GM23338 (cell line): ENCODE measurements around the gene MYO3B. TPM values are rescaled to one million over a fixed set of nuclear protein-coding genes. Genes with fewer than 3 reads are reported as not detected.

Experiments used
- ATAC-seq: fragments of 200-7000 bp; cut with Tn5 transposase; 3 replicates; pipeline ENCODE4 v1.9.1; 2020
- DNase-seq: peaks from one replicate; pipeline ENCODE4 v3.0.0-alpha.2; 2015; ENCODE audit warnings: low spot score
- H2AFZ ChIP-seq: fragments of 200-600 bp; sonication (generic); 2 replicates; pipeline ENCODE4 v1.8.0; 2016; ENCODE audit warnings: antibody characterized with exemption, mild to moderate bottlenecking, moderate library complexity
- H3F3A ChIP-seq: fragments of 200-600 bp; sonication (generic); replicated peaks from 2 replicates; pipeline ENCODE4 v1.8.0; 2017; ENCODE audit warnings: antibody characterized with exemption, mixed run types, low read depth
- H3K27ac ChIP-seq: fragments of 200-600 bp; sonication (generic); 2 replicates; pipeline ENCODE4 v1.6.1; 2016; ENCODE audit warnings: low read depth
- H3K27me3 ChIP-seq: fragments of 200-600 bp; sonication (generic); 2 replicates; pipeline ENCODE4 v1.8.0; 2016; ENCODE audit warnings: mild to moderate bottlenecking, mixed run types, moderate library complexity; ENCODE audit not compliant: insufficient read depth
- H3K36me3 ChIP-seq: fragments of 200-600 bp; sonication (generic); 2 replicates; pipeline ENCODE4 v1.8.0; 2016; ENCODE audit warnings: mild to moderate bottlenecking; ENCODE audit not compliant: insufficient read depth
- H3K4me1 ChIP-seq: fragments of 200-600 bp; sonication (generic); 2 replicates; pipeline ENCODE4 v1.8.0; 2016; ENCODE audit warnings: mild to moderate bottlenecking, moderate library complexity; ENCODE audit not compliant: insufficient read depth
- H3K4me2 ChIP-seq: fragments of 200-600 bp; sonication (generic); 2 replicates; pipeline ENCODE4 v1.7.1; 2017; ENCODE audit warnings: mixed run types
- H3K4me3 ChIP-seq: fragments of 200-600 bp; sonication (generic); 2 replicates; pipeline ENCODE4 v1.6.1; 2016; ENCODE audit warnings: mixed run types
- H3K79me2 ChIP-seq: fragments of 200-600 bp; sonication (generic); replicated peaks from 2 replicates; pipeline ENCODE4 v1.8.0; 2017; ENCODE audit warnings: mild to moderate bottlenecking; ENCODE audit not compliant: insufficient read depth
- H3K9me2 ChIP-seq: fragments of 200-600 bp; sonication (generic); 2 replicates; pipeline ENCODE4 v1.8.0; 2017; ENCODE audit not compliant: insufficient read depth
- H4K20me1 ChIP-seq: fragments of 200-600 bp; sonication (generic); replicated peaks from 2 replicates; pipeline ENCODE4 v1.8.0; 2017; ENCODE audit warnings: mild to moderate bottlenecking; ENCODE audit not compliant: insufficient read depth
- H3K27ac Mint-ChIP-seq: 2 replicates; pipeline ENCODE4 v1.8.0; 2020; ENCODE audit warnings: inconsistent platforms, mild to moderate bottlenecking, moderate library complexity, mixed read lengths
- H3K27me3 Mint-ChIP-seq: 3 replicates; pipeline ENCODE4 v1.8.0; 2022; ENCODE audit warnings: low read depth, mild to moderate bottlenecking, moderate library complexity, mixed read lengths, inconsistent platforms; ENCODE audit not compliant: insufficient read depth, poor library complexity
- H3K36me3 Mint-ChIP-seq: 3 replicates; pipeline ENCODE4 v1.8.0; 2021; ENCODE audit warnings: low read depth, mild to moderate bottlenecking, inconsistent platforms, moderate library complexity, mixed read lengths
- H3K4me1 Mint-ChIP-seq: 3 replicates; pipeline ENCODE4 v1.8.0; 2020; ENCODE audit warnings: mild to moderate bottlenecking, inconsistent platforms, mixed read lengths
- H3K4me3 Mint-ChIP-seq: 3 replicates; pipeline ENCODE4 v1.8.0; 2021; ENCODE audit warnings: moderate library complexity, mild to moderate bottlenecking, inconsistent platforms, mixed read lengths
- H3K9me3 Mint-ChIP-seq: 3 replicates; pipeline ENCODE4 v1.8.0; 2020; ENCODE audit warnings: moderate library complexity, mild to moderate bottlenecking, inconsistent platforms, mixed read lengths
- CTCF ChIP-seq, 2 experiments: fragments of 200-600 bp in 1 of 2; sonication (generic) in 1 of 2; conservative IDR thresholded peaks; 2 replicates each; pipeline versions ENCODE4 v1.5.1 to v1.6.1; 2016 to 2017; ENCODE audit warnings: antibody characterized with exemption in 2 of 2, low read depth in 2 of 2, mild to moderate bottlenecking in 2 of 2, moderate library complexity in 1 of 2
- EZH2 ChIP-seq: fragments of 200-600 bp; sonication (generic); IDR thresholded peaks from one replicate; pipeline ENCODE4 v1.8.0; 2017; ENCODE audit warnings: antibody characterized with exemption, mild to moderate bottlenecking, low read depth; ENCODE audit not compliant: unreplicated experiment
- EZH2phosphoT487 ChIP-seq: fragments of 200-600 bp; sonication (generic); IDR thresholded peaks from one replicate; pipeline ENCODE4 v1.8.1; 2018; ENCODE audit warnings: antibody characterized with exemption; ENCODE audit not compliant: unreplicated experiment
- JUNB ChIP-seq: IDR thresholded peaks from one replicate; pipeline ENCODE4 v1.6.1; 2016; ENCODE audit warnings: antibody characterized with exemption; ENCODE audit not compliant: unreplicated experiment
- NANOG ChIP-seq: IDR thresholded peaks from 2 replicates; pipeline ENCODE4 v1.6.1; 2016; ENCODE audit warnings: antibody characterized with exemption, borderline replicate concordance
- POLR2AphosphoS5 ChIP-seq: IDR thresholded peaks from 2 replicates; pipeline ENCODE4 v1.6.1; 2016; ENCODE audit warnings: antibody characterized with exemption, low read depth
- REST ChIP-seq: IDR thresholded peaks from one replicate; pipeline ENCODE4 v1.6.1; 2018; ENCODE audit warnings: antibody characterized with exemption; ENCODE audit not compliant: unreplicated experiment
- ZNF114 ChIP-seq: fragments of 250-450 bp; sonication (Bioruptor Pico); IDR thresholded peaks from 2 replicates; pipeline ENCODE4 v1.5.0; 2020; ENCODE audit warnings: mild to moderate bottlenecking, moderate library complexity
- ZNF331 ChIP-seq: fragments of 250-450 bp; sonication (Bioruptor Pico); IDR thresholded peaks from 2 replicates; pipeline ENCODE4 v1.5.0; 2020; ENCODE audit warnings: low read depth, mild to moderate bottlenecking, moderate library complexity
- polyA plus RNA-seq: library from polyadenylated mRNA; unstranded; fragments of >200 nt; fragmentation: Nextera tagmentation; extraction: Ambion mirVana; gene quantifications from 2 replicates; pipeline ENCODE4 v1.2.1, GENCODE V29; 2016
- total RNA-seq: library from RNA; depleted of rRNA; stranded (reverse); fragments of >200 nt; shearing (Covaris generic); gene quantifications from 2 replicates; pipeline ENCODE4 v1.2.3, GENCODE V29; 2014
- TF ChIP-seq, protein P1 (sequence below): fragments of 250-450 bp; sonication (Bioruptor Pico); IDR thresholded peaks from 2 replicates; pipeline ENCODE4 v1.5.0; 2020; ENCODE audit warnings: mild to moderate bottlenecking, moderate library complexity
- TF ChIP-seq, protein P2 (sequence below): IDR thresholded peaks from 2 replicates; pipeline ENCODE4 v1.6.1; 2016; ENCODE audit warnings: antibody characterized with exemption

The MYO3B gene
- total and polyA plus RNA-seq, 2 experiments from 2014 or later = 0.42 TPM; not detected in 1

DNA sequence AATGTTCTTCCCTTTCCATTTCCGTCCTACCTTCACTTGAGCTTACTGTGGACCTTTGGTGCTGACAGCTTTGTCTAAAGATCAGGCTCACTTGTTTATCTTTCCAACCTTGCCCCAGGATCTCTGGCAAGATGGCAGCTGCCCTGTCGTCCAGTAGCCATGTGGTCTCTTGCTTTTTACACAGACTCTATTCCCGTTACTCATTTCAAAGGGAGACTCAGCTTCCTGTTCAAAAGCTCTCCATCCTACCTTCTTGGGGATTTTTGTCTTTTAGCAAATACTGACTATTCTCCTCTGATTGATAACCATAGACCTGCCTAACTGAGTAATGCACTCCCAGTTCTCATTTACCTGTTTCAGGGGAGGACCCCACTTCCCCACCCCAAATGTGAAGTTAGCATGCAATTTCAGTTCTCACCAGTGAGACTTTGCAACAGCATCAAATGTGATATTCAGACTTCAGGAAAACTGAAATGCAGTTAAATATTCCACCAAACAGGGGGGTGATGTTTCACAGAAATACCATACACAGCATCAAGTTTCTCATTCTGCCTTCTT lies 184.4 kb downstream of the MYO3B start (continued):
- TF ChIP-seq, protein P1, sequence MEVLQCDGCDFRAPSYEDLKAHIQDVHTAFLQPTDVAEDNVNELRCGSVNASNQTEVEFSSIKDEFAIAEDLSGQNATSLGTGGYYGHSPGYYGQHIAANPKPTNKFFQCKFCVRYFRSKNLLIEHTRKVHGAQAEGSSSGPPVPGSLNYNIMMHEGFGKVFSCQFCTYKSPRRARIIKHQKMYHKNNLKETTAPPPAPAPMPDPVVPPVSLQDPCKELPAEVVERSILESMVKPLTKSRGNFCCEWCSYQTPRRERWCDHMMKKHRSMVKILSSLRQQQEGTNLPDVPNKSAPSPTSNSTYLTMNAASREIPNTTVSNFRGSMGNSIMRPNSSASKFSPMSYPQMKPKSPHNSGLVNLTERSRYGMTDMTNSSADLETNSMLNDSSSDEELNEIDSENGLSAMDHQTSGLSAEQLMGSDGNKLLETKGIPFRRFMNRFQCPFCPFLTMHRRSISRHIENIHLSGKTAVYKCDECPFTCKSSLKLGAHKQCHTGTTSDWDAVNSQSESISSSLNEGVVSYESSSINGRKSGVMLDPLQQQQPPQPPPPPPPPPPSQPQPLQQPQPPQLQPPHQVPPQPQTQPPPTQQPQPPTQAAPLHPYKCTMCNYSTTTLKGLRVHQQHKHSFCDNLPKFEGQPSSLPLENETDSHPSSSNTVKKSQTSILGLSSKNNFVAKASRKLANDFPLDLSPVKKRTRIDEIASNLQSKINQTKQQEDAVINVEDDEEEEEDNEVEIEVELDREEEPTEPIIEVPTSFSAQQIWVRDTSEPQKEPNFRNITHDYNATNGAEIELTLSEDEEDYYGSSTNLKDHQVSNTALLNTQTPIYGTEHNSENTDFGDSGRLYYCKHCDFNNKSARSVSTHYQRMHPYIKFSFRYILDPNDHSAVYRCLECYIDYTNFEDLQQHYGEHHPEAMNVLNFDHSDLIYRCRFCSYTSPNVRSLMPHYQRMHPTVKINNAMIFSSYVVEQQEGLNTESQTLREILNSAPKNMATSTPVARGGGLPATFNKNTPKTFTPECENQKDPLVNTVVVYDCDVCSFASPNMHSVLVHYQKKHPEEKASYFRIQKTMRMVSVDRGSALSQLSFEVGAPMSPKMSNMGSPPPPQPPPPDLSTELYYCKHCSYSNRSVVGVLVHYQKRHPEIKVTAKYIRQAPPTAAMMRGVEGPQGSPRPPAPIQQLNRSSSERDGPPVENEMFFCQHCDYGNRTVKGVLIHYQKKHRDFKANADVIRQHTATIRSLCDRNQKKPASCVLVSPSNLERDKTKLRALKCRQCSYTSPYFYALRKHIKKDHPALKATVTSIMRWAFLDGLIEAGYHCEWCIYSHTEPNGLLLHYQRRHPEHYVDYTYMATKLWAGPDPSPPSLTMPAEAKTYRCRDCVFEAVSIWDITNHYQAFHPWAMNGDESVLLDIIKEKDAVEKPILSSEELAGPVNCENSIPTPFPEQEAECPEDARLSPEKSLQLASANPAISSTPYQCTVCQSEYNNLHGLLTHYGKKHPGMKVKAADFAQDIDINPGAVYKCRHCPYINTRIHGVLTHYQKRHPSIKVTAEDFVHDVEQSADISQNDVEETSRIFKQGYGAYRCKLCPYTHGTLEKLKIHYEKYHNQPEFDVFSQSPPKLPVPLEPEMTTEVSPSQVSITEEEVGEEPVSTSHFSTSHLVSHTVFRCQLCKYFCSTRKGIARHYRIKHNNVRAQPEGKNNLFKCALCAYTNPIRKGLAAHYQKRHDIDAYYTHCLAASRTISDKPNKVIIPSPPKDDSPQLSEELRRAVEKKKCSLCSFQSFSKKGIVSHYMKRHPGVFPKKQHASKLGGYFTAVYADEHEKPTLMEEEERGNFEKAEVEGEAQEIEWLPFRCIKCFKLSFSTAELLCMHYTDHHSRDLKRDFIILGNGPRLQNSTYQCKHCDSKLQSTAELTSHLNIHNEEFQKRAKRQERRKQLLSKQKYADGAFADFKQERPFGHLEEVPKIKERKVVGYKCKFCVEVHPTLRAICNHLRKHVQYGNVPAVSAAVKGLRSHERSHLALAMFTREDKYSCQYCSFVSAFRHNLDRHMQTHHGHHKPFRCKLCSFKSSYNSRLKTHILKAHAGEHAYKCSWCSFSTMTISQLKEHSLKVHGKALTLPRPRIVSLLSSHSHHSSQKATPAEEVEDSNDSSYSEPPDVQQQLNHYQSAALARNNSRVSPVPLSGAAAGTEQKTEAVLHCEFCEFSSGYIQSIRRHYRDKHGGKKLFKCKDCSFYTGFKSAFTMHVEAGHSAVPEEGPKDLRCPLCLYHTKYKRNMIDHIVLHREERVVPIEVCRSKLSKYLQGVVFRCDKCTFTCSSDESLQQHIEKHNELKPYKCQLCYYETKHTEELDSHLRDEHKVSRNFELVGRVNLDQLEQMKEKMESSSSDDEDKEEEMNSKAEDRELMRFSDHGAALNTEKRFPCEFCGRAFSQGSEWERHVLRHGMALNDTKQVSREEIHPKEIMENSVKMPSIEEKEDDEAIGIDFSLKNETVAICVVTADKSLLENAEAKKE (CRISPR knock-in tag) = no peak
- TF ChIP-seq EZH2phosphoT487 = no peak

- DNase-seq (no peak), ATAC-seq (no peak)
- H3K4me1 Mint-ChIP-seq = peaks cover 48% of the 10 kb centered on the region
- no peak overlapping the region for H3K27ac ChIP-seq
- no peaks in the 10 kb centered on the region for H3F3A ChIP-seq
- no peaks in the 10 kb centered on the region for H3K36me3 ChIP-seq
- H3K27ac Mint-ChIP-seq = no peak overlapping the region
- H3K27me3 Mint-ChIP-seq = peaks cover 2% of the 10 kb centered on the region
- no peak overlapping the region for H3K4me2 ChIP-seq
- no peaks in the 10 kb centered on the region for H4K20me1 ChIP-seq
- no peaks in the 10 kb centered on the region for H3K9me3 Mint-ChIP-seq
- H3K9me2 ChIP-seq = no peaks in the 10 kb centered on the region; the same call in 1 of the 2 replicates
- H3K4me1 ChIP-seq = peaks cover 28% of the 10 kb centered on the region
- no peak overlapping the region for H3K4me3 Mint-ChIP-seq
- H3K36me3 Mint-ChIP-seq = no peaks in the 10 kb centered on the region
- no peaks in the 10 kb centered on the region for H3K27me3 ChIP-seq
- no peaks in the 10 kb centered on the region for H3K79me2 ChIP-seq
- no peak overlapping the region for H2AFZ ChIP-seq
- H3K4me3 ChIP-seq = no peak overlapping the region
- no peak for TF ChIP-seq EZH2phosphoT487
- TF ChIP-seq EZH2 = no peak
- no peak for TF ChIP-seq REST
- TF ChIP-seq CTCF (conservative IDR thresholded peaks at IDR 0.05; ENCODE audit: low read depth in 2 of 2) = no peak
- TF ChIP-seq NANOG = no peak
- TF ChIP-seq, protein P2, sequence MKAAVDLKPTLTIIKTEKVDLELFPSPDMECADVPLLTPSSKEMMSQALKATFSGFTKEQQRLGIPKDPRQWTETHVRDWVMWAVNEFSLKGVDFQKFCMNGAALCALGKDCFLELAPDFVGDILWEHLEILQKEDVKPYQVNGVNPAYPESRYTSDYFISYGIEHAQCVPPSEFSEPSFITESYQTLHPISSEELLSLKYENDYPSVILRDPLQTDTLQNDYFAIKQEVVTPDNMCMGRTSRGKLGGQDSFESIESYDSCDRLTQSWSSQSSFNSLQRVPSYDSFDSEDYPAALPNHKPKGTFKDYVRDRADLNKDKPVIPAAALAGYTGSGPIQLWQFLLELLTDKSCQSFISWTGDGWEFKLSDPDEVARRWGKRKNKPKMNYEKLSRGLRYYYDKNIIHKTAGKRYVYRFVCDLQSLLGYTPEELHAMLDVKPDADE = no peak
- no peak for TF ChIP-seq POLR2AphosphoS5
- no peak for TF ChIP-seq JUNB
- TF ChIP-seq ZNF331 (CRISPR knock-in tag) = no peak
- no peak for TF ChIP-seq ZNF114
These were observed 185.1 kb downstream of the MYO3B start for GRCh38 chr2:170362871-170363631.
